Glomerular visceral epithelial cell (primary cell): Measurements from ENCODE around the gene GRWD1.

Source experiments
- DNase-seq: peaks from one replicate; pipeline ENCODE4 v3.0.0-alpha.2; 2016; ENCODE audit errors: extremely low spot score

GRWD1 gene

DNA sequence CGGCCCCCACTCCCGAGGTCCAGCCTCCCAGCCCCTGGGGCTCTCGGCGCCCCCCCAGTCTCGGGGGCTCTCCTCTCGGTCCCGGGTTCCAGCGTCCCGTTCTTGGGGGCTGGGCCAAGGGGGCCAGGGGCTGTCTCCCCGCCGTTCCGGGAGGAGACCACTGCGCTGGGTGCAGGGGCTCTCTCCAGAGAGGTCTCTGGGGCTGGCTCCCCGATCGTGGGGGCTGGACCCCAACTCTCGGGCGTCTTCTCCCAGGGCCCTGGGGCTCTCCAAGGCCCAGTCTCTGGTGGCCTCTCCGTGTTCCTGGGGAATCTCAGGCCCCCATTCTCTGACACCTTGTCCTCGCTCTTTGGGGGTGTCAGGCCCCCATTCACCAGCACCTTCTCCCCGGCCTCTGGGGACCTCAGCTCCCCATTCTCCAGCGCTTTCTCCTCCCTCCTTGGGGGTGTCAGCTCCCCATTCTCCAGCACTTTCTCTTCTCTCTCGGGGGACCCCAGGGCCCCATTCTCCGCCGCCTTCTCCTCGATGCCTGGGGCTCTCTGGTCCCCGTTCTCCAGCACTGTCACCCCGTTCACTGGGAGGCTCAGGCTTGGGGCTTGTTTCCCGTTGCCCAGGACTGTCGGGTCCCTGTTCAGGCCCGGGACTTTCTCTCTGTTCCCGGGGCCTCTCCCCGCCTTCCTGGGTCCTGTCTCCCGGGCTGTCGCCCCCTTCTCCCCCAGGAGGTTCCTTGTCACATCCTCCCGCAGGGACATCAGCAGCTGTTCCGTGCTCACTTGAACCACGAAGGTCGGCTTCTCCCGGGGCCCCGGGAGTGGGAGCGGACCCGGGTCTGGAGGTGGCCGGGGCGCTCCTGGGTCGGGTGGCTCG is 52.2 kb downstream of the GRWD1 start:
- no peak for DNase-seq

DNA sequence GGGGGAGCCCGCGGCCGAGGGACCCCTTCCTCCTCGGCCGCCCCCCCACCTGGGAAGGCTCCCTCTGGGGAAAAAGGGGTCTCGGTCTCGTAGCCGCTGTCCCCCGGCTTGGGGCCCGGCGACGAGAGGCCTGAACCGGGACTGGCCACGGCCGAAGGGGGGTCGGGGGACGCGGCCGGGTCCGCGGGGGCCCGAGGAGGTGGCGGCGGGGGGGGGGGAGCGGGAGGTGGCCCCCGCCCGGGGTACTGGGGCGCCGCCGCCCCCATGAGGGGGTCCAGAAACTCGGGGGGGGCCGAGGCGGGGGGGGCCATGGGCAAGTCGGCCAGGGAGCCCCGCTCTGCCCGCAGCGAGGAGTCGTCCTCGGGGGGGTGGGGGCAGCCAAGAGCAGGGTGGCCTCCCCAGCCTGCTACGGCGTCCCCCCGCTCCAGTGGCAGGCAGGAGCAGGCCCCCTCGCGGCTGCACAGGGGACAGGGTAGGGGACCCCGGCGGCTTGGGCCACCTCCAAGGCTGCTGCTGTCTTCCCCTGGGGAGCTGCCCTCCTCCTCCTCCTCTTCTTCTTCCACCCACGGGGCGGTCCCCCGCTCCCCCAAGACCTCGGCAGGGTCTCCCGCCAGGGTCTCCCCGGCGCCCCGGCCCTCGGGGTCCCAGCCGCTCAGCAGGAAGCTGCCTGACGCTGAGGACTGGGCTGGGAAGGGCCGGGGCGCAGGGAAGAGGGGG is 53.0 kb downstream of the GRWD1 start:
- DNase-seq, result no peak

DNA sequence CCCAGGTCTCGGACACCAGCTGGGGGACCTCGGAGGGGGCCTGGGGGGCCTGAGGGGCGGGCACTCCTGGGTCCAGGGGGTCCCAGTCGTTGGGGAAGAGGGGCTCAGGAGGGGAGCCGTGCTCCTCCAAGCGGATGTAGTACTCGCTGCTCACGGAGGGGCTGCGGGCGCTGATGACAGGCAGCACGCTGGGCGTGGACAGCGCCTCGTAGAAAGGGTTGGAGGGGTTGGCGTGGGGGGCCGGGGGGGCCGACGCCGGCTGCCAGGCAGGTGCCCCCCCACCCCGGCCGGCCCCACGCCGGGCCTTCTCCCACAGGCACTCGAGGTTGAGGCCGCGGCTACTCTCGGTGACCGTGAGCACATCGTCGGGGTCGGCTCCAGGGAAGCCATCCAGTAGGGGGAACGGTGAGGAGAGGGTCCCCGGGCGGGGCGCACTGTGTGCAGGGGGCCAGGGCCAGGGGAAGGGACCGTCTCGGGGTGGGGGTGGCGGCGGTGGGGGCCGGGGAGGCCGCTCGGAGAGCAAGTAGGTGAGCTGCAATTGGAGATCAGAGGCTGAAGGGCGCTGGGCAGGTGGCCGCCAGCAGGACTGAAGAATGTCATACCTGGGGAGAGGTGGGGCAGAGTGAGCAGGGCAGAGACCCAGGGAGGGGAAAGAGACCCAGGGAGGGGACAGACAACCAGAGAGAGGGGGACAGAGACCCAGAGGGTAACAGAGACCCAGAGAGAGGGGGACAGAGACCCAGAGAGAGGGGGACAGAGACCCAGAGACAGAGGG is 53.7 kb downstream of the GRWD1 start:
- no peak for DNase-seq

DNA sequence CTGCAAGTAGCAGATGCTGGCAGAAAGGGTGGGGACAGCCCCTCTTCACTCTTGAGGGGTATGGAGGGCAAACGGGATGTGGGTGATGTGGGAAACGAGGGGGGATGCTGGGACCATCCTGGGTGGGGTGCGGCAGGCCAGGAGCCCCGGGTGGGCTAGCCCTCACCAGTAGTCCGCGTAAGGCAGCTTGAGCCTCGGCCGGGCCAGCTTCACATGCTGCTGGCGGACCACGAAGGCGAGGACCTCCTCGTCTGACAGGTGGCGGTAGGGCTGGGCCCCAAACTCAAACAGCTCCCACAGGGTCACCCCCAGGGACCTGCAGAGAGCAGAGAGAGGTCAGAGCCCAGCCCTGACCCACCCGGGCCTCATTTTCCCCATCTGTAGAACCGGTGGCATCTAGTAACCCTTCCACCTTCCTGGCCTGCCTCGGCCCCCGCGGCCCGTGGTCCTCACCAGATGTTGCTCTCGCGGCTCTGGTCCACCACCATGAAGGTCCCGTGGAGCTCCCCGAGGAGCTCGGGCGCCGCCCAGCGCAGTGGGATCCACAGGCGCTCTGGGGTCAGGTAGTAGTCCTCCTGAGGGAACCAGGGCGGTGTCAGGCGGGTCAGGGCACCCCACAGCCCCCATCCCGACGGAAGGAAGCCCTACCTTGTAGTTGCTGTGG is 55.2 kb downstream of the GRWD1 start:
- no peak for DNase-seq

DNA sequence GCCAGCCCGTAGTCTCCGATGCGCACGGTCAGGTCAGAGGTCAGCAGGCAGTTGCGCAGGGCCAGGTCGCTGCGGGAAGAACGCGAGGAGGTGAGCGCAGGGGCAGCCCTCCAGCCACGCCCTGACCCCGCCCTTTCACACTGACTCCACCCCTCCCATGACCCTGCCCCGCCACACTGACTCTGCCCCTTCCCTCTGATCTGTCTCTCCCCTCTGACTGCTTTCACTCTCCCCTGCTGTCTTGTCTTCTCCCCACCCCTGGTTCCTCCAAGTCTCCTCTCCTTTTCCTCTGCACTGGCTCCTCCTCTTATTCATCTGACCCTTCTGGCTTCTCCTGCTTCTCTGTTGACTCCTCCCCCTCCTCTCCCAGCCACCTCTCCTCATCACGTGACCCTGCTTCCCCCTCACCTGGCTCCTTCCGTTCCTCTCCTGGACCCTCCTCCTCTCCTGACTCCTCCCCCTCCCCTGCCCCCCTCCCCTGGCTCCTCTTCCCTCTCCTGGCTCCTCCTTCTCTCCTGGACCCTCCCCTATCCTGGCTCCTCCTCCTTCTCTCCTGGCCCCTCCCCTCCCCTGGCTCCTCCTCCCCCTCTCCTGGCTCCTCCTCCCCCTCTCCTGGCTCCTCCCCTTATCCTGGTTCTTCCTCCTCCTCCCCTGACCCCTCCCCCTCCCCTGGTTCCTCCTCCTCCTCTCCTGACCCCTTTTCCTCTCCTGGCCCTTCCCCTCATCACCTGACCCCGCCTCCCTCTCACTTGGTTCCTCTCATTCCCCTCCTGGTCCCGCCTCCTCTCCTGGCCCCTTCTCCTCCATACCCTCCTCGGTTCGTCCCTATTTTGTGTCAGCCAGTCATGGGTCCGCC is 55.9 kb downstream of the GRWD1 start:
- DNase-seq, result peak; percentile 69

DNA sequence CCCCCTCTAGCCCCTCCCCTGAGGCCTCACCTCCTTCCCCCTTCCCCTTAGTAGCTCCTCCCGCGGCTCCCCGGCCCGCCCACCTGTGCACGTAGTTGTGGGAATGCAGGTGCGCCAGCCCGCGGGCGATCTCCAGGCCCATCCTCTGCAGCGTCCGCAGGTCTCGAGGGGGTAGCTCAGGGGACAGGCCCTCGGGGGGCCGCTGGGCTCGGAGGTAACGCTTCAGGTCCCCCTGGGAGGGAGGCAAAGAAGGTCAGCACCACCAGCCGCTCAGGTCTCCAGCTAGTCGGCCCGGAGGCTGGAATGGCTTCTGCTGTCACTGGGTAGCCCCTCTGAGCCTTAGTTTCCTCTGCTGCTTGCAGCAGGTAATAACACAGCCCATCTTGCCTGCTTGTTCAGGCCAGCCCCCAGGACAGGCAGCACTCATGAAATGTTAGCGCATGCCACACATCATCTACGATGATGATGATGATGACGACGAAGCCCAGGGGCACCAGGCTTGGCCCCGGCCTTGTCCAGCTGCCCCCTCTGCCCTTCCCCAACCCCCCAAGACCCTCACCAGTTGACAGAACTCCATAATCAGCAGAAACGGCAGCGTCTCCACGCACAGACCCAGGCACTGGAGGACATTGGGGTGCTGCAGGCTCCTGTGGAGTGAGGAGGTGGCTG is 56.7 kb downstream of the GRWD1 start:
- DNase-seq, result no peak

DNA sequence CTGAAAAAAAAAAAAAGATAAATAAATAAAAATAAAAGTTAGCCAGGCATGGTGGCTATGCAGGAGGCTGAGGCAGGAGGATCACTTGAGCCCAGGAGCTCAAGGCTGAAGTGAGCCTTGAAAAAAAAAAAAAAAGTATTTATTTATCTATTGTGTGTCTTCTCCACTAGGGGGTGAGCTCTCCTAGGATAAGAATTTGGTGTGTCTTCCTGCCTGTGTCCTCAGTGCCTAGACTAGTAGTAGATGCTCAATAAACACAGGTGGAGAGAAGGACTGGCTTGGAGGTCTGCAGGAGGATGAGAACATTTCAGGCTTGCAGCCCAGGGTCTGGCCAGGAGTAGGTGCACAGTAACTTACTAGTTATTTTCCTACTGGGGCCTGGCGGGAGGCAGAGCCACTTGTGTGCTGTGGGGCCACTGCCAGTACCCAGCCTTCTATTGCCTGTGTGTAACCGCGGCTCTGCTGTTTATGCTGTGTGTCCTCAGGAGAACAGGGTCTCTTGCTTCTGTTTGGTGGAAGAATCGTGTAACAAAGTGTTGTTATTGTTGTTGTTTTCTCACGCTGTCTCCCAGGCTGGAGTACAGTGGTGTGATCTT is 60.5 kb downstream of the GRWD1 start:
- DNase-seq, result peak; percentile 58
